GM10248 (cell line): Measurements from ENCODE around the gene CPA1.

Experiments used
- CTCF ChIA-PET: fragments of 300-600 bp; sonication (Branson Sonifier 250); formaldehyde crosslinking; extraction: SDS; loops from one replicate; lab custom pipeline; 2021; ENCODE audit warnings: antibody characterized with exemption; lab: Yijun Ruan, JAX
- POLR2A ChIA-PET: fragments of 350-650 bp; sonication (Branson Sonifier 250); formaldehyde crosslinking; extraction: SDS; loops from one replicate; lab custom pipeline; 2020; ENCODE audit warnings: antibody characterized with exemption; lab: Yijun Ruan, JAX
- DNase-seq: peaks from one replicate; pipeline ENCODE4 v3.0.0; 2012; ENCODE audit errors: extremely low spot score
- CTCF ChIP-seq: IDR thresholded peaks from 2 replicates; pipeline ENCODE4 v1.5.1; 2012; ENCODE audit warnings: mild to moderate bottlenecking, low read depth; ENCODE audit errors: extremely low read depth, missing control alignments, control extremely low read depth

CPA1 gene

GRCh38 chr7:130365511-130366441 lies 14.5 kb upstream of the CPA1 start:
- POLR2A ChIA-PET = interaction anchor here (0.5 to 0.7 kb wide), 3 partner anchors 8 to 208 kb away, joined by 3 read pairs; no protein-coding TSS in a partner anchor
- no peak for DNase-seq
- CTCF ChIA-PET = interaction anchor here (1.6 kb wide), 1 partner anchor 15 kb away, joined by 3 read pairs; the partner anchor contains the start of gene CPA1
- no peak for TF ChIP-seq CTCF

GRCh38 chr7:130366564-130366963 lies 13.7 kb upstream of the CPA1 start:
- ChIA-PET POLR2A (interaction anchor here (0.5 kb wide), 1 partner anchor 9 kb away, joined by 3 read pairs; no protein-coding TSS in a partner anchor), CTCF (interaction anchor here (1.6 kb wide), 1 partner anchor 14 kb away, joined by 3 read pairs; the partner anchor contains the start of gene CPA1)

GRCh38 chr7:130367088-130367755 lies 13.1 kb upstream of the CPA1 start:
- POLR2A ChIA-PET = no interaction called here
- no peak for DNase-seq
- TF ChIP-seq CTCF = no peak
- CTCF ChIA-PET = no interaction called here

More at GRCh38 chr7:130366564-130366963, 13.7 kb upstream of the CPA1 start:
- no peak for TF ChIP-seq CTCF
- no peak for DNase-seq

- ChIA-PET POLR2A (no interaction called here), CTCF (no interaction called here)
- no peak for TF ChIP-seq CTCF
Observed at GRCh38 chr7:130367836-130368746, 12.2 kb upstream of the CPA1 start.

GRCh38 chr7:130369110-130369711 lies 11.1 kb upstream of the CPA1 start:
- no peak for TF ChIP-seq CTCF
- ChIA-PET CTCF (no interaction called here), POLR2A (no interaction called here)
- no peak for DNase-seq

More at GRCh38 chr7:130367836-130368746, 12.2 kb upstream of the CPA1 start:
- DNase-seq = no peak
